ENCODE measurements around the gene EXOSC7.
A peak's percentile ranks its signal among the peaks of the same experiment; 100 is the strongest.

Gene EXOSC7

DNA sequence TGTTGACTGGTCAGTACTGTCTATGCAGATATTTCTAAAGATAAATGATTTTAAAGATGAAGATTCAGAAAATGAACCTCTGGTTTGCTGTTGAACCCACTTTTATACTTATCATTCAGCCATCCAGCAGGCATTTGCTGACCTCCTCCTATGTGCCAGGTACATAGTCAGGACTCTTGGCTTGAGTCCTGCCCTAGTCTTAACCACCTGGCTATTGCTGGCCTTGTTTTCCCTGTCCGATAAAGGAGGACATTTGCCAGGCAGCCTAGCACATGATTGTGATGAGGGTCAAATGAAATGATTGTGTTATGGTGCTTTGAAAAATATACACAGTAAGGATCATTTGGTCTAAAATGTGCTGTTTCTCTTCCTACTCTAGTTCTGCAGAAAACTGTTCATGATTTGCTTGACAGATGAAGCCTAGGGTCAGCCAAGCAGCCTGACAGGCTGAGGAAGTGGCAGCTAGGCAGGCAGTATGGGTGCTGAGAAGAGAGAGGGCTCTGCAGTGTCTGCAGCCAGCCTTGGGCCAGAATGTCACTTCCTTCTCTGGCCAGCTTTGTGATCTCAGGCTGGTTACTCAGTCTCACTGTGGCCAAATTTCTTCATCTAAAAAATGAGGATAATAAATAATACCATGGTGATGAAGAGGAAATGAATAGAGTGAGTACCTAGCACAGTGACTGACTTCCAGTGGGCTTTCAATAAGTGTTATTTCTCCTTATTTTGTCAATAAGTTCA, 13.8 kb downstream of the EXOSC7 start:
- ChIA-PET POLR2A (no interaction called here), CTCF (interaction anchor here (0.8 to 5.0 kb wide), 6 partner anchors 12 to 226 kb away, joined by 3 to 24 read pairs (median 6); partner anchors contain the start of genes EXOSC7 and ZDHHC3)

DNA sequence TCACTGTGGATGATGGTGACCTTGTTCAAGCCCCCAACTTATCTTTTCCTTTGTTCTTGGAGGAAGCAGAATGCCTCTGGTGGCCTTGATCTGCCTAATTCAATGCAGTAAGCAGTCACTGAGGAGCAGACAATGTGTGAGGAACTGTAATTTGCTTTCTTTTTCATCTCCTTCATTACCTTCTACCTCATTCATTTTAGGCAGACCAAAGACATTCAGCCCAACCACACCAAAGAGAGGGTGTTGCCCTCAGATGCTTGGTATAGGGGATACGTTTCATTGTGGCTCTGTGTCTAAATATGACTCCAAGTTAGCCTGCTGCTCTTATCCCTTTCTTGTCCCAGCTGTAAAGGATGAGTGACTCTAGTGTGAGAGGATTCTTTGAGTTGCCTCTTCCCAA, 15.3 kb downstream of the EXOSC7 start:
- H3K27me3 ChIP-seq (replicated peaks in 2 of 5; ENCODE audit: control insufficient read depth in 4 of 5, insufficient read depth in 5 of 5, low read length in 4 of 5) = no peaks in the 10 kb centered on the region
- H3K4me1 ChIP-seq (ENCODE audit: control extremely low read depth in 1 of 4, control insufficient read depth in 4 of 4, insufficient read depth in 4 of 4, low read length in 3 of 4) = peaks cover 0 to 4% (median 1%) of the 10 kb centered on the region in 4 experiments
- no peak for DNase-seq
- 100% methylated on average over 1 of the region's 1 CpG for WGBS (ENCODE audit: insufficient coverage)
- no peak overlapping the region for H3K27ac ChIP-seq (ENCODE audit: insufficient read depth in 1 of 2, low read depth in 1 of 2, low read length in 2 of 2, poor library complexity in 1 of 2, severe bottlenecking in 2 of 2)
- H3K9me3 ChIP-seq (ENCODE audit: control extremely low read depth in 1 of 5, control insufficient read depth in 4 of 5, insufficient read depth in 2 of 5, low read depth in 1 of 5, low read length in 4 of 5) = no peaks in the 10 kb centered on the region
- no peak overlapping the region for H3K4me3 ChIP-seq (ENCODE audit: control insufficient read depth in 1 of 7, extremely low read depth in 1 of 7, insufficient read depth in 4 of 7, low read depth in 2 of 7, low read length in 6 of 7)
- H3K36me3 ChIP-seq (ENCODE audit: control insufficient read depth in 4 of 4, insufficient read depth in 4 of 4, low read length in 3 of 4) = peaks cover 16 to 67% (median 34%) of the 10 kb centered on the region in 4 experiments
- POLR2A ChIA-PET = no interaction called here
- CTCF ChIA-PET = interaction anchor here (1.2 to 4.0 kb wide), 7 partner anchors 9 to 669 kb away, joined by 3 to 23 read pairs (median 5); no protein-coding TSS in a partner anchor

More for the DNA sequence above, 13.8 kb downstream of the EXOSC7 start:
- Histone ChIP-seq H3K4me1 (ENCODE audit: control extremely low read depth in 1 of 4, control insufficient read depth in 4 of 4, insufficient read depth in 4 of 4, low read length in 3 of 4) (peaks cover 0 to 4% (median 2%) of the 10 kb centered on the region in 4 experiments), H3K27ac (ENCODE audit: insufficient read depth in 1 of 2, low read depth in 1 of 2, low read length in 2 of 2, poor library complexity in 1 of 2, severe bottlenecking in 2 of 2) (no peak overlapping the region), H3K27me3 (replicated peaks in 2 of 5; ENCODE audit: control insufficient read depth in 4 of 5, insufficient read depth in 5 of 5, low read length in 4 of 5) (no peaks in the 10 kb centered on the region), H3K4me3 (ENCODE audit: control insufficient read depth in 1 of 7, extremely low read depth in 1 of 7, insufficient read depth in 4 of 7, low read depth in 2 of 7, low read length in 6 of 7) (no peak overlapping the region), H3K9me3 (ENCODE audit: control extremely low read depth in 1 of 5, control insufficient read depth in 4 of 5, insufficient read depth in 2 of 5, low read depth in 1 of 5, low read length in 4 of 5) (no peaks in the 10 kb centered on the region), H3K36me3 (ENCODE audit: control insufficient read depth in 4 of 4, insufficient read depth in 4 of 4, low read length in 3 of 4) (peaks cover 14 to 57% (median 30%) of the 10 kb centered on the region in 4 experiments)
- no peak for DNase-seq
- WGBS (ENCODE audit: insufficient coverage) = no CpG with 5 or more reads among the region's 1 CpG

DNA sequence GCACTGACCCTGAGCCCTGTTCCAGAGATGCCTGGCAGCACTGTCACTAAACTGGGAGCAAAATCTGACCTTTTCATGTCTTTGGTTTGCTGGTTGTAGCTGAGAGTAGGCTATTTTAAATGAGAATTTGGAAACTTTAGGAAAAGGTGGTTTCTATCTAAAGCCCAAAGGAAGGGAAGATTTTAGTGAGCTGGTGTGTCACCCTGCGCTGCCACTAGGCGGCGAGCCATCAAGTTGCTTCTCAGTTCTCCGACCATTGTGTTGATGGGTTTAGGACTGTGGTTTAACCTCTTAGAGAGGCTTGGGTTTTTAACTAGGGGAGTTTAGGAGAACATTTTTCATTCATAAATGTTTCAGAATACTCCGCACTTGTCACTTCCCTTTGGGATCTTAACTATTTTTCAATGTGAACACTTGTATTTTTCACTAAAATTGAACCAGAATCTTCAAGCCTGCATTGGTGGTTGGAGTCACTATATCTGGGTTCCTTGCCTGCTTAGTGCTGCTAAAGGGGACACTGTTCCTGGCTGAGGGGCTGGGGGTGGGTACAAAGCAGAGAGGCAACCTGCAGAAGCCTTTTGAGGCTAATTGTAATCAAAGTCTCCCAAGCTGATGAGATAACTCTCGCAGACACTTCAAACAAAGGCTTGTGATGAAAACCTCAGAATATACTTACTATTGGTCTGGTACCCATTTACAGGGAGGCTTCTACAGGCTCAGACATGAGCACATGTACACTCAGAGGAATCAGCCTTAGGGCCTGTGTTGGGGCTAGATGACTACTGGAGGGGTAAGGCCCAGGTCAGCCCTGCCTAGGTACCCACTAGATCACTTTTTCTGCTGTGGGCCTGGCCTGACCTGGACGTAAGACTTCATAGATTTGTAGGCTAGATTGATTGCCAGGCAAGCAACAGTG, 16.8 kb downstream of the EXOSC7 start:
- H3K36me3 ChIP-seq (ENCODE audit: control insufficient read depth in 4 of 4, insufficient read depth in 4 of 4, low read length in 3 of 4) = peaks cover 19 to 82% (median 47%) of the 10 kb centered on the region in 4 experiments
- H3K9me3 ChIP-seq (ENCODE audit: control extremely low read depth in 1 of 5, control insufficient read depth in 4 of 5, insufficient read depth in 2 of 5, low read depth in 1 of 5, low read length in 4 of 5) = no peaks in the 10 kb centered on the region
- POLR2A ChIA-PET = no interaction called here
- H3K4me1 ChIP-seq (ENCODE audit: control extremely low read depth in 1 of 4, control insufficient read depth in 4 of 4, insufficient read depth in 4 of 4, low read length in 3 of 4) = peaks cover 0 to 4% (median 1%) of the 10 kb centered on the region in 4 experiments
- CTCF ChIA-PET = interaction anchor here (0.6 to 4.0 kb wide), 12 partner anchors 8 to 714 kb away, joined by 3 to 23 read pairs (median 4); no protein-coding TSS in a partner anchor
- peak; percentile 17 to 47 (median 46) for DNase-seq
- H3K27ac ChIP-seq (ENCODE audit: insufficient read depth in 1 of 2, low read depth in 1 of 2, low read length in 2 of 2, poor library complexity in 1 of 2, severe bottlenecking in 2 of 2) = no peak overlapping the region
- H3K27me3 ChIP-seq (replicated peaks in 2 of 5; ENCODE audit: control insufficient read depth in 4 of 5, insufficient read depth in 5 of 5, low read length in 4 of 5) = no peaks in the 10 kb centered on the region
- H3K4me3 ChIP-seq (ENCODE audit: control insufficient read depth in 1 of 7, extremely low read depth in 1 of 7, insufficient read depth in 4 of 7, low read depth in 2 of 7, low read length in 6 of 7) = no peak overlapping the region
- 87% methylated on average over 5 of the region's 7 CpGs for WGBS (ENCODE audit: insufficient coverage)

DNA sequence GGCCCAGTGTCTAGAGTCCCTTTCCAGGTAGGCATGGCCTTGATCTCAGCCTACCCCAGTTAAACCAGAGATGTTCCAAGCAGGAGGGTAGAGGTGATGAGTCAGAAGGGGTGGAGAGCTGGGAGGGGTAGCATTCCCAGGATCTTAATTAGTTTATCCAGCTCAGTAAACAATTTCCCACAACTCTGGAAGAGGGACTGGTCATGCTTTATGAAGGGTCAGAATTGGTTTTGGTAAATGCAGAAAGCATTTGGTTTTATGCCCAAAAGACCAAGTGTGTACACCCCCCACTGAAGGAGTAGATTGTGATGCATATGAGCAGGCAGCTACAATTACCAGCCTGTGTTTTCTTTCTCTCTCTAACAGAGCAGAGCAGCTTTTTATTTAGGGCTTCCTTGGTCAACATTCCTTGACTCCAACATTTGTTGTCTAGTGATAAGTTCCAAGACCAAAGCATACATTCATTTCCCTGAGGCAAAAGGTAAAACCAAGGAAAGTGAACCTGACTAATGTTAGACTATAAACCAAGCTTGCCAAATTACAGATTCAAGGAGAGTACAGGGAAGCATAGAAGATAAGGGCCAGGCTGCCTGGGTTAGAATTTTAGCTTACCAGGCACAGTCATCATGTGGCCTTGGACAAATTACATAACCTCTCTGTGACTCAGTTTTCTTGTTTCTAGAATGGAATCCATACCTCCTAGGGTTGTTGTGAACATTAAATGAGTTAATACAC, 17.6 kb downstream of the EXOSC7 start:
- peaks cover 0 to 3% (median 0%) of the 10 kb centered on the region in 4 experiments for H3K4me1 ChIP-seq (ENCODE audit: control extremely low read depth in 1 of 4, control insufficient read depth in 4 of 4, insufficient read depth in 4 of 4, low read length in 3 of 4)
- POLR2A ChIA-PET = no interaction called here

DNA sequence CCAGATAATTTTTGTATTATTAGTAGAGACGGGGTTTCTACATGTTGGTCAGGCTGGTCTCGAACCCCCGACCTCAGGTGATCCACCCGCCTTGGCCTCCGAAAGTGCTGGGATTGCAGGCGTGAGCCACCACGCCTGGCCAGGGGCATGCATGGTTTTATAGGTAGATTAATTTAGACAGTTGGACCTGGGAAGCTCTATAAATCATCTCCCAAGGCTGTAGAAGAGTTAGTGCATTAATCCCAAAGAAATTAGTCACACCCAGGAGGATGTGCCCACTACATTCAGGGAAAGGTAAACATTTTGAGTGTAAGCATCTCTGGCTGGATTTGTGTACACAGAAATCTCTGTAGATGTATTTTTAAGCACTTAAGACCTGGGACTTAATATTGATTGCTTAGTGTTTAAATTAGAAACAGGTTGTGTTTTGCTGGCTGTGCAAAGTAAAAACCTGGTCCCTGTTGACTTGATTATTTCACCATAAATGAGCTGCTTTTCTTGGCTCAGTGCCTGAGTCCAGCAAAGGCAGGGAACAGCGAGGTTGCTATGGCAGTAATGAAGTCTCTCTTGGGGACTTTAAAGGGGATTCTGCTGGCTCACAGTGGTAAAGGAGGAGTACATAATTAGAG, 19.2 kb downstream of the EXOSC7 start:
- H3K27ac ChIP-seq (ENCODE audit: insufficient read depth in 1 of 2, low read depth in 1 of 2, low read length in 2 of 2, poor library complexity in 1 of 2, severe bottlenecking in 2 of 2) = no peak overlapping the region
- no peak for DNase-seq

More for the DNA sequence above, 17.6 kb downstream of the EXOSC7 start:
- Histone ChIP-seq H3K36me3 (ENCODE audit: control insufficient read depth in 4 of 4, insufficient read depth in 4 of 4, low read length in 3 of 4) (peaks cover 24 to 89% (median 54%) of the 10 kb centered on the region in 4 experiments), H3K27me3 (replicated peaks in 2 of 5; ENCODE audit: control insufficient read depth in 4 of 5, insufficient read depth in 5 of 5, low read length in 4 of 5) (no peaks in the 10 kb centered on the region), H3K9me3 (ENCODE audit: control extremely low read depth in 1 of 5, control insufficient read depth in 4 of 5, insufficient read depth in 2 of 5, low read depth in 1 of 5, low read length in 4 of 5) (no peaks in the 10 kb centered on the region), H3K4me3 (ENCODE audit: control insufficient read depth in 1 of 7, extremely low read depth in 1 of 7, insufficient read depth in 4 of 7, low read depth in 2 of 7, low read length in 6 of 7) (no peak overlapping the region), H3K27ac (ENCODE audit: insufficient read depth in 1 of 2, low read depth in 1 of 2, low read length in 2 of 2, poor library complexity in 1 of 2, severe bottlenecking in 2 of 2) (no peak overlapping the region)
- CTCF ChIA-PET = interaction anchor here (0.8 to 4.0 kb wide), 8 partner anchors 8 to 80 kb away, joined by 3 to 23 read pairs (median 4); no protein-coding TSS in a partner anchor
- DNase-seq = no peak

DNA sequence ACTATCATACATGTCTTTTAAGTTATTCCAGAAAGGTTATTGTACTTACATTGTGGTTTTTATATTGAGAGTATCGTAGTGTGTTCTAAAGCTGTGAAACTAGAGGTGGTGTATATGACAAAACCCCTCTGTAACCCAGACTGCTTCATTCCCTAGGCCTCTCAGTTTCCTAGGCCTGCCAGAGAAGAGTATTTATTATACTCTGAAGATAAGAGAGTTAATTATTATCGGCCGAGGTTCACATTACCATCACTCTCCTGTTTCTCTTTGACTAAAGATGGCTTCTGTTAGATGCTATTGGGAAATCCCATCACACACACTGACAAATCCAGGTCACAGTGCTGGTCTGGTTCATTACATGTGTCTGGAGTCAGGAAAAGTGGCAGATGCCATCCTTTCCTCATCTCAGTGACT, 20.5 kb downstream of the EXOSC7 start:
- WGBS (ENCODE audit: insufficient coverage) = 100% methylated on average over 1 of the region's 3 CpGs
- H3K9me3 ChIP-seq (ENCODE audit: control extremely low read depth in 1 of 5, control insufficient read depth in 4 of 5, insufficient read depth in 2 of 5, low read depth in 1 of 5, low read length in 4 of 5) = no peaks in the 10 kb centered on the region
- H3K27me3 ChIP-seq (replicated peaks in 2 of 5; ENCODE audit: control insufficient read depth in 4 of 5, insufficient read depth in 5 of 5, low read length in 4 of 5) = no peaks in the 10 kb centered on the region
- peaks cover 16 to 87% (median 56%) of the 10 kb centered on the region in 4 experiments for H3K36me3 ChIP-seq (ENCODE audit: control insufficient read depth in 4 of 4, insufficient read depth in 4 of 4, low read length in 3 of 4)
- H3K4me3 ChIP-seq (ENCODE audit: control insufficient read depth in 1 of 7, extremely low read depth in 1 of 7, insufficient read depth in 4 of 7, low read depth in 2 of 7, low read length in 6 of 7) = no peak overlapping the region
- H3K27ac ChIP-seq (ENCODE audit: insufficient read depth in 1 of 2, low read depth in 1 of 2, low read length in 2 of 2, poor library complexity in 1 of 2, severe bottlenecking in 2 of 2) = no peak overlapping the region
- CTCF ChIA-PET = interaction anchor here (1.3 kb wide), 1 partner anchor 42 kb away, joined by 3 read pairs; no protein-coding TSS in a partner anchor
- DNase-seq = no peak
- POLR2A ChIA-PET = interaction anchor here (0.5 kb wide), 1 partner anchor 34 kb away, joined by 3 read pairs; no protein-coding TSS in a partner anchor
- peaks cover 0 to 3% (median 0%) of the 10 kb centered on the region in 4 experiments for H3K4me1 ChIP-seq (ENCODE audit: control extremely low read depth in 1 of 4, control insufficient read depth in 4 of 4, insufficient read depth in 4 of 4, low read length in 3 of 4)

More for the DNA sequence above, 19.2 kb downstream of the EXOSC7 start:
- ChIA-PET CTCF (interaction anchor here (1.3 kb wide), 1 partner anchor 43 kb away, joined by 3 read pairs; no protein-coding TSS in a partner anchor), POLR2A (no interaction called here)
- 88% methylated on average over 6 of the region's 8 CpGs for WGBS (ENCODE audit: insufficient coverage)
- Histone ChIP-seq H3K9me3 (ENCODE audit: control extremely low read depth in 1 of 5, control insufficient read depth in 4 of 5, insufficient read depth in 2 of 5, low read depth in 1 of 5, low read length in 4 of 5) (no peaks in the 10 kb centered on the region), H3K4me1 (ENCODE audit: control extremely low read depth in 1 of 4, control insufficient read depth in 4 of 4, insufficient read depth in 4 of 4, low read length in 3 of 4) (peaks cover 0 to 3% (median 0%) of the 10 kb centered on the region in 4 experiments), H3K27me3 (replicated peaks in 2 of 5; ENCODE audit: control insufficient read depth in 4 of 5, insufficient read depth in 5 of 5, low read length in 4 of 5) (no peaks in the 10 kb centered on the region), H3K4me3 (ENCODE audit: control insufficient read depth in 1 of 7, extremely low read depth in 1 of 7, insufficient read depth in 4 of 7, low read depth in 2 of 7, low read length in 6 of 7) (no peak overlapping the region), H3K36me3 (ENCODE audit: control insufficient read depth in 4 of 4, insufficient read depth in 4 of 4, low read length in 3 of 4) (peaks cover 21 to 89% (median 55%) of the 10 kb centered on the region in 4 experiments)

Data from common myeloid progenitor, CD34-positive (primary cell).